Measurements from ENCODE around the gene NOP16.

Gene NOP16

GRCh38 chr5:176373100-176373818 lies 15.1 kb downstream of the NOP16 start:
- no peak for DNase-seq
- Mint-ChIP-seq H3K36me3 (ENCODE audit: low read depth) (peaks cover 29% of the 10 kb centered on the region), H3K27me3 (ENCODE audit: low read depth, poor library complexity) (peaks cover 2% of the 10 kb centered on the region), H3K4me3 (no peak overlapping the region), H3K4me1 (no peaks in the 10 kb centered on the region), H3K27ac (no peak overlapping the region), H3K9me3 (no peaks in the 10 kb centered on the region)
- TF ChIP-seq CTCF (IDR thresholded peaks at IDR 0.05), result no peak

GRCh38 chr5:176371621-176372539 lies 16.5 kb downstream of the NOP16 start:
- Mint-ChIP-seq H3K27ac (no peak overlapping the region), H3K27me3 (ENCODE audit: low read depth, poor library complexity) (peaks cover 14% of the 10 kb centered on the region), H3K4me1 (peaks cover 8% of the 10 kb centered on the region), H3K9me3 (no peaks in the 10 kb centered on the region), H3K36me3 (ENCODE audit: low read depth) (peaks cover 42% of the 10 kb centered on the region), H3K4me3 (no peak overlapping the region)
- TF ChIP-seq CTCF (IDR thresholded peaks at IDR 0.05), result no peak
- DNase-seq, result no peak

- Mint-ChIP-seq H3K36me3 (ENCODE audit: low read depth) (peaks cover 37% of the 10 kb centered on the region), H3K9me3 (no peaks in the 10 kb centered on the region), H3K27me3 (ENCODE audit: low read depth, poor library complexity) (peaks cover 23% of the 10 kb centered on the region), H3K4me1 (peaks cover 14% of the 10 kb centered on the region), H3K4me3 (no peak overlapping the region), H3K27ac (no peak overlapping the region)
- no peak for TF ChIP-seq CTCF (IDR thresholded peaks at IDR 0.05)
- DNase-seq, result no peak
Measured at GRCh38 chr5:176369934-176370711, 18.3 kb downstream of the NOP16 start.

- no peak for TF ChIP-seq CTCF (IDR thresholded peaks at IDR 0.05)
- Mint-ChIP-seq H3K27me3 (ENCODE audit: low read depth, poor library complexity) (peaks cover 36% of the 10 kb centered on the region), H3K36me3 (ENCODE audit: low read depth) (peaks cover 37% of the 10 kb centered on the region), H3K9me3 (no peaks in the 10 kb centered on the region), H3K4me1 (peaks cover 14% of the 10 kb centered on the region), H3K27ac (no peak overlapping the region), H3K4me3 (no peak overlapping the region)
- no peak for DNase-seq
Measured at GRCh38 chr5:176368726-176369125, 19.7 kb downstream of the NOP16 start.

- no peaks in the 10 kb centered on the region for H3K9me3 Mint-ChIP-seq
- H3K4me3 Mint-ChIP-seq, result peak overlapping the region; percentile 79
- peaks cover 19% of the 10 kb centered on the region for H3K4me1 Mint-ChIP-seq
- peaks cover 58% of the 10 kb centered on the region for H3K27me3 Mint-ChIP-seq (ENCODE audit: low read depth, poor library complexity)
- no peak for TF ChIP-seq CTCF (IDR thresholded peaks at IDR 0.05)
- no peak for DNase-seq
- H3K27ac Mint-ChIP-seq, result no peak overlapping the region
- H3K36me3 Mint-ChIP-seq (ENCODE audit: low read depth), result peaks cover 37% of the 10 kb centered on the region
Measured at GRCh38 chr5:176366232-176366894, 22.0 kb downstream of the NOP16 start.
